Measurements from ENCODE around the gene LRRC28. TPM values are rescaled to one million over a fixed set of nuclear protein-coding genes. Genes with fewer than 3 reads are reported as not detected.

Gene LRRC28
- total RNA-seq, 2 experiments from 2014 or later: 12.5 to 14.4 TPM

DNA sequence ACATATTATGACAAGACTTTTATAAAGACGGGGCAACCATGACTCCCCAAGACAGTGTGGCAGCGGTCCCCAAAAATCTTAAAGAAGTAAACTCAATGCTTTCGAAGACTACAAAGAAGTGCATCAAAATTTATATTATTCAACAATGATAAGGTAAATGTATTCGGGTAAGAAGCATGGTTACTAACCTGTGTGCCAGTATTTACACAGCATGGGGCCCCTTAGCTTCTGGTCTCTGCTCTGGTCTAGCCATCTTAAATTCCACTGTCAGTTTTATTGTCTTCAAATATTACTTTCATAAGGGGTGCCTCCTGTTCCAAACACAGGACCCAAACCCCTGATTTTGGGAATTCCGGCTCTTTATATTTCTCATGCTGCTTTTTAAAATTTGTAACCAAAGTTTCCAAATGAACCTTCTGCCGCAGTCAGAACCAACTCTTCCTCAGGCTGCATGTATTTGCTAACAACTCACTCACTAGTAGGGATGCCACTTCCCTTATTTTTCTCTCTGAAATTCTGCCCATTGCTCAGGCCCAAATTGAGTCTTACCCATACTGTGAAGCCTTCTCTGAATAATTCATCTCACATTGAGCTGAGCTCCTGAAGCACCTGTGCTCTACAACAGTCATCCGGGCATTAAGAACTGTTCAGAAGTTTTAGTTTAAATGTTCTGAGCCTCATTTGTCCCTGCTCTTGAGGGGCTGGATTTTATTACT is 3.1 kb upstream of the LRRC28 start:
- Histone ChIP-seq H3K9me3 (ENCODE audit: control insufficient read depth in 1 of 2, insufficient read depth in 1 of 2, low read length in 2 of 2) (no peaks in the 10 kb centered on the region), H3K36me3 (ENCODE audit: insufficient read depth, low read length) (no peaks in the 10 kb centered on the region), H3K4me3 (ENCODE audit: low read length) (no peak overlapping the region), H3K27ac (ENCODE audit: low read depth in 1 of 2, low read length in 2 of 2) (no peak overlapping the region), H3K4me1 (ENCODE audit: insufficient read depth, low read length) (peaks cover 15% of the 10 kb centered on the region), H3K27me3 (ENCODE audit: control insufficient read depth in 1 of 2, insufficient read depth in 2 of 2, low read length in 2 of 2) (no peaks in the 10 kb centered on the region)
- peak in 1 of 14 experiments; percentile 6 for DNase-seq
- TF ChIP-seq, protein P1, sequence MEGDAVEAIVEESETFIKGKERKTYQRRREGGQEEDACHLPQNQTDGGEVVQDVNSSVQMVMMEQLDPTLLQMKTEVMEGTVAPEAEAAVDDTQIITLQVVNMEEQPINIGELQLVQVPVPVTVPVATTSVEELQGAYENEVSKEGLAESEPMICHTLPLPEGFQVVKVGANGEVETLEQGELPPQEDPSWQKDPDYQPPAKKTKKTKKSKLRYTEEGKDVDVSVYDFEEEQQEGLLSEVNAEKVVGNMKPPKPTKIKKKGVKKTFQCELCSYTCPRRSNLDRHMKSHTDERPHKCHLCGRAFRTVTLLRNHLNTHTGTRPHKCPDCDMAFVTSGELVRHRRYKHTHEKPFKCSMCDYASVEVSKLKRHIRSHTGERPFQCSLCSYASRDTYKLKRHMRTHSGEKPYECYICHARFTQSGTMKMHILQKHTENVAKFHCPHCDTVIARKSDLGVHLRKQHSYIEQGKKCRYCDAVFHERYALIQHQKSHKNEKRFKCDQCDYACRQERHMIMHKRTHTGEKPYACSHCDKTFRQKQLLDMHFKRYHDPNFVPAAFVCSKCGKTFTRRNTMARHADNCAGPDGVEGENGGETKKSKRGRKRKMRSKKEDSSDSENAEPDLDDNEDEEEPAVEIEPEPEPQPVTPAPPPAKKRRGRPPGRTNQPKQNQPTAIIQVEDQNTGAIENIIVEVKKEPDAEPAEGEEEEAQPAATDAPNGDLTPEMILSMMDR (IDR thresholded peaks at IDR 0.05): no peak
- Mint-ChIP-seq H3K4me3 (no peak overlapping the region), H3K27ac (no peak overlapping the region), H3K27me3 (no peaks in the 10 kb centered on the region), H3K36me3 (ENCODE audit: low read depth) (peaks cover 4% of the 10 kb centered on the region), H3K4me1 (ENCODE audit: low read depth) (peaks cover 15% of the 10 kb centered on the region), H3K9me3 (peaks cover 3% of the 10 kb centered on the region)
- CTCF ChIA-PET: no interaction called here
- POLR2A ChIA-PET: no interaction called here
- intact Hi-C loops (cut with DNase I, micrococcal nuclease): loop anchor here in 1 of 2 experiments (5.0 kb wide), 1 partner anchor 1344 kb away; no protein-coding TSS in a partner anchor
- no peak for ATAC-seq (ENCODE audit: poor library complexity)

DNA sequence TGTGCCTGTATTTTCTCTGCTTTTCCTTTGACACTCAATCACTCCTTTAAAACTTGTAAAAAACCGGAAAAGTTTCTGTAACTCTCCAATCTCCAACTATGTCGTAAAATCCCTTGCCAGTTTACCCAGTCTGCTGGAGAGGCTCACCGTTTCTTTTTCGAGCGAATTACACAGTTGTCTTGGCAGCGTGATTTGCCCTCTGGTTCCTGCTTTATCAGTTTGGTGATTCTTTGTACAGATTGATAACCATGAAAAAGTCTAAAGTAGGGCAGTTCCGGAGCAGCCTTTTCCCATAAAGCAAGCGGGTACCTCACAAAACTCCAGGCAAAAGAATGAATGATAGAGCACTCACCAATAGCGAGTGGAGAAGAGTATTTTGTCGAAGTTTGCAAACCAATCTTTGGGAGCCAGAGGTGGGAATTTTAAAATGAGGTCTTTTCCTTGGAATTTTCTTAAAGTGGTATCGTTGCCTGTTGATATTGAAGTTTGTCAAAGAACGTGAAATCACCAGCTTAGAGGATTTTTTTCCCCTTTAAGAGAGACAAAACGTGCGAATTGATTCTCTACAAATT is 1.9 kb upstream of the LRRC28 start, which contains the start of gene TTC23:
Gene TTC23, minus strand, starts transcription at position 312 of the 572 bp plus-strand sequence. CDS start 20,869 bp downstream, outside the sequence.
- peaks cover 3% of the 10 kb centered on the region for H3K9me3 Mint-ChIP-seq
- peak within 1 kb of the TSS; percentile 86 for H3K4me3 Mint-ChIP-seq
- intact Hi-C loops (cut with DNase I, micrococcal nuclease): loop anchor here in 1 of 2 experiments (5.0 kb wide), 1 partner anchor 1343 kb away; no protein-coding TSS in a partner anchor
- ATAC-seq (ENCODE audit: poor library complexity) (no peak), DNase-seq (peak in 1 of 14 experiments; percentile 15)
- Histone ChIP-seq H3K27me3 (ENCODE audit: control insufficient read depth in 1 of 2, insufficient read depth in 2 of 2, low read length in 2 of 2) (no peaks in the 10 kb centered on the region), H3K4me1 (ENCODE audit: insufficient read depth, low read length) (peaks cover 22% of the 10 kb centered on the region), H3K9me3 (ENCODE audit: control insufficient read depth in 1 of 2, insufficient read depth in 1 of 2, low read length in 2 of 2) (no peaks in the 10 kb centered on the region), H3K4me3 (ENCODE audit: low read length) (no peak within 1 kb of the TSS), H3K27ac (ENCODE audit: low read depth in 1 of 2, low read length in 2 of 2) (no peak within 1 kb of the TSS), H3K36me3 (ENCODE audit: insufficient read depth, low read length) (no peaks in the 10 kb centered on the region)
- TF ChIP-seq, protein P1 (IDR thresholded peaks at IDR 0.05): no peak
- H3K36me3 Mint-ChIP-seq (ENCODE audit: low read depth): peaks cover 4% of the 10 kb centered on the region
- peaks cover 24% of the 10 kb centered on the region for H3K4me1 Mint-ChIP-seq (ENCODE audit: low read depth)
- POLR2A ChIA-PET: interaction anchor here (0.6 to 0.7 kb wide), 2 partner anchors 30 to 1084 kb away, joined by 3 read pairs; no protein-coding TSS in a partner anchor
- H3K27ac Mint-ChIP-seq: no peak within 1 kb of the TSS
- no peaks in the 10 kb centered on the region for H3K27me3 Mint-ChIP-seq
- CTCF ChIA-PET: no interaction called here

- peaks cover 3% of the 10 kb centered on the region for H3K9me3 Mint-ChIP-seq
- peaks cover 4% of the 10 kb centered on the region for H3K36me3 Mint-ChIP-seq (ENCODE audit: low read depth)
- Histone ChIP-seq H3K4me1 (ENCODE audit: insufficient read depth, low read length) (peaks cover 22% of the 10 kb centered on the region), H3K9me3 (ENCODE audit: control insufficient read depth in 1 of 2, insufficient read depth in 1 of 2, low read length in 2 of 2) (no peaks in the 10 kb centered on the region), H3K4me3 (ENCODE audit: low read length) (no peak overlapping the region), H3K27ac (ENCODE audit: low read depth in 1 of 2, low read length in 2 of 2) (no peak overlapping the region), H3K27me3 (ENCODE audit: control insufficient read depth in 1 of 2, insufficient read depth in 2 of 2, low read length in 2 of 2) (no peaks in the 10 kb centered on the region), H3K36me3 (ENCODE audit: insufficient read depth, low read length) (no peaks in the 10 kb centered on the region)
- ChIA-PET CTCF (no interaction called here), POLR2A (interaction anchor here (0.6 to 0.7 kb wide), 2 partner anchors 30 to 1083 kb away, joined by 3 read pairs; no protein-coding TSS in a partner anchor)
- no peak for DNase-seq
- no peak for ATAC-seq (ENCODE audit: poor library complexity)
- H3K4me1 Mint-ChIP-seq (ENCODE audit: low read depth): peaks cover 24% of the 10 kb centered on the region
- H3K27ac Mint-ChIP-seq: no peak overlapping the region
- TF ChIP-seq, protein P1 (IDR thresholded peaks at IDR 0.05): no peak
- intact Hi-C loops (cut with DNase I, micrococcal nuclease): loop anchor here in 1 of 2 experiments (5.0 kb wide), 2 partner anchors 672 to 1097 kb away; no protein-coding TSS in a partner anchor
- no peaks in the 10 kb centered on the region for H3K27me3 Mint-ChIP-seq
- no peak overlapping the region for H3K4me3 Mint-ChIP-seq
Measured at GRCh38 chr15:99250001-99250400, 1.3 kb upstream of the LRRC28 start.
